AG04450 (cell line): Measurements from ENCODE around the gene CYP4F22. TPM values are rescaled to one million over a fixed set of nuclear protein-coding genes. Genes with fewer than 3 reads are reported as not detected.
"Not testable (repeated sequence)": the region's sequence is repeated elsewhere in the genome, so short reads cannot be mapped to it uniquely, and the experiment has no call there.

Experiments
- CTCF ChIA-PET: fragments of 300-600, 350-600 bp; formaldehyde crosslinking; extraction: SDS; loops from one replicate; lab custom pipeline; 2022; ENCODE audit warnings: antibody characterized with exemption, inconsistent platforms; lab: Charles Lee
- POLR2A ChIA-PET: fragments of 350-600 bp; formaldehyde crosslinking; extraction: SDS; loops from one replicate; lab custom pipeline; 2021; ENCODE audit warnings: antibody characterized with exemption, inconsistent platforms; lab: Yijun Ruan, JAX
- DNase-seq: peaks from one replicate; pipeline ENCODE4 v3.0.0-alpha.2; 2011; ENCODE audit warnings: low read depth, low spot score
- H3K27ac ChIP-seq: one replicate; pipeline ENCODE4 v1.5.1; 2012; ENCODE audit warnings: low read depth, low read length, control low read depth
- H3K27me3 ChIP-seq: one replicate; pipeline ENCODE4 v1.6.0; 2012; ENCODE audit warnings: low read length; ENCODE audit not compliant: control insufficient read depth, insufficient read depth
- H3K4me3 ChIP-seq: 2 replicates; pipeline ENCODE4 v1.5.1; 2011; ENCODE audit warnings: mild to moderate bottlenecking, low read depth, low read length, control low read depth
- H3K9me3 ChIP-seq: 2 replicates; pipeline ENCODE4 v1.5.1; 2012; ENCODE audit warnings: low read length; ENCODE audit not compliant: control insufficient read depth, insufficient read depth
- polyA plus RNA-seq: library from polyadenylated mRNA; depleted of rRNA; stranded (reverse); fragments of >200 nt; gene quantifications from 2 replicates; pipeline ENCODE4 v1.2.3, GENCODE V29; 2011; rRNA removed
- TF ChIP-seq, protein P1 (sequence below): IDR thresholded peaks from 2 replicates; pipeline ENCODE4 v1.5.1; 2011; ENCODE audit warnings: low read depth, low read length, control low read depth, inconsistent platforms

The CYP4F22 gene
- polyA plus RNA-seq, 1 experiment = not detected

- Histone ChIP-seq H3K27me3 (no peaks in the 10 kb centered on the region), H3K9me3 (no peaks in the 10 kb centered on the region), H3K27ac (no peak overlapping the region), H3K4me3 (no peak overlapping the region)
- TF ChIP-seq, protein P1, sequence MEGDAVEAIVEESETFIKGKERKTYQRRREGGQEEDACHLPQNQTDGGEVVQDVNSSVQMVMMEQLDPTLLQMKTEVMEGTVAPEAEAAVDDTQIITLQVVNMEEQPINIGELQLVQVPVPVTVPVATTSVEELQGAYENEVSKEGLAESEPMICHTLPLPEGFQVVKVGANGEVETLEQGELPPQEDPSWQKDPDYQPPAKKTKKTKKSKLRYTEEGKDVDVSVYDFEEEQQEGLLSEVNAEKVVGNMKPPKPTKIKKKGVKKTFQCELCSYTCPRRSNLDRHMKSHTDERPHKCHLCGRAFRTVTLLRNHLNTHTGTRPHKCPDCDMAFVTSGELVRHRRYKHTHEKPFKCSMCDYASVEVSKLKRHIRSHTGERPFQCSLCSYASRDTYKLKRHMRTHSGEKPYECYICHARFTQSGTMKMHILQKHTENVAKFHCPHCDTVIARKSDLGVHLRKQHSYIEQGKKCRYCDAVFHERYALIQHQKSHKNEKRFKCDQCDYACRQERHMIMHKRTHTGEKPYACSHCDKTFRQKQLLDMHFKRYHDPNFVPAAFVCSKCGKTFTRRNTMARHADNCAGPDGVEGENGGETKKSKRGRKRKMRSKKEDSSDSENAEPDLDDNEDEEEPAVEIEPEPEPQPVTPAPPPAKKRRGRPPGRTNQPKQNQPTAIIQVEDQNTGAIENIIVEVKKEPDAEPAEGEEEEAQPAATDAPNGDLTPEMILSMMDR = no peak
- ChIA-PET POLR2A (no interaction called here), CTCF (no interaction called here)
- no peak for DNase-seq
These were observed 81.6 kb downstream of the CYP4F22 start for GRCh38 chr19:15589760-15590451.

DNA sequence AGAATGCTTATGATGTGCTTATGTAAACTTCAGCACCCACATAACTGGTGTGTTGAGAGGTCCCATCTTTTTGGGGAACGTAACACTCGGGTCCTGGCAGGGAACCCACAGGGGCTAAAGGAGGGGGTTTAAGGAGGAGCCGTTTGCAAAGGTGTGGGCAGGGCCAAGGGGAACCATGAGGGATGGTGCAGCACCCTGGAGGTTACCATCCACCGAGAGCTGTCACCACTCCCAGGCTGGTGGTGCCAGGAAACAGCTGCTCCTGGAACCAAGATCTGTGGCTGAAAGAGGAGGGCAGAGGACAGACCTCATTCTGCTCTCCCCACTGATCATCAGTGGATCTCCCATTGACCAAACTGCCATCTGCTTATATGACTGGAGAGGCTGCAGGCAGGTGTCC lies 83.5 kb downstream of the CYP4F22 start:
- no peak overlapping the region for H3K27ac ChIP-seq
- H3K4me3 ChIP-seq = no peak overlapping the region
- H3K27me3 ChIP-seq = no peaks in the 10 kb centered on the region
- DNase-seq = no peak
- ChIA-PET POLR2A (no interaction called here), CTCF (no interaction called here)
- TF ChIP-seq, protein P1 = no peak
- H3K9me3 ChIP-seq = no peaks in the 10 kb centered on the region

- H3K4me3 ChIP-seq, H3K27ac ChIP-seq, H3K9me3 ChIP-seq, H3K27me3 ChIP-seq, CTCF ChIA-PET, POLR2A ChIA-PET, DNase-seq: not testable (repeated sequence)
These were observed 84.2 kb downstream of the CYP4F22 start for GRCh38 chr19:15592506-15592905.

DNA sequence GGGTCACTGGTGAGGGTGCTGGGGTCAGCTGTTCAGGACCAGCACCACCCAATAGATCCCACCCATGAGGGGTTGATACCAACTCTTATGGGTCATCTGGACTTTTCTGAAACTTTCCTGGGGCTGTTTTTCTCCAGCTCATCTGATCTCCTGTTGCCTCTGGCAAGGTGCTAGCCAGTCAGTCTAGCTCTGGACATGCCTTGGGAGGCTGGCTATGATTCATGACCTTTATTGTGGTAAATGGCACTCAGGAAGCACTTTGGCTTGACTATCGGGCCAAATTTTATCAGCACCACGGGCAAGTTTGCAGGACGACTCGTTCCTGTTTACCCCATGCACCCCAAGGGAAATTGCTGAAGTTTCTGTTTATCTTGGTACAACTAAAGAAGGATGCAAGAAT lies 85.4 kb downstream of the CYP4F22 start:
- H3K9me3 ChIP-seq, CTCF ChIA-PET, H3K4me3 ChIP-seq, DNase-seq, H3K27ac ChIP-seq, POLR2A ChIA-PET, H3K27me3 ChIP-seq: not testable (repeated sequence)

GRCh38 chr19:15595069-15595468 lies 86.7 kb downstream of the CYP4F22 start:
- TF ChIP-seq, protein P1 = no peak
- Histone ChIP-seq H3K9me3 (no peaks in the 10 kb centered on the region), H3K27ac (no peak overlapping the region), H3K4me3 (no peak overlapping the region), H3K27me3 (no peaks in the 10 kb centered on the region)
- ChIA-PET POLR2A (no interaction called here), CTCF (no interaction called here)
- DNase-seq = no peak

Other genes with a start within 250 kb of the CYP4F22 start
- gene BRD4, start 176.0 kb upstream of the CYP4F22 start, polyA plus RNA-seq = 7.8 and 11.5 TPM in 2 replicates
- 11.7 and 12.4 TPM in 2 replicates for gene AKAP8, start 128.7 kb upstream of the CYP4F22 start, polyA plus RNA-seq
- gene AKAP8L, start 89.5 kb upstream of the CYP4F22 start, polyA plus RNA-seq = 30.4 and 36.6 TPM in 2 replicates
- 5.8 and 9.1 TPM in 2 replicates for gene WIZ, start 58.6 kb upstream of the CYP4F22 start, polyA plus RNA-seq
- gene RASAL3, start 44.0 kb upstream of the CYP4F22 start, polyA plus RNA-seq = 0.04 and 0.21 TPM in 2 replicates
- not detected in 2 replicates for gene PGLYRP2, start 29.0 kb upstream of the CYP4F22 start, polyA plus RNA-seq
- gene CYP4F8, start 106.7 kb downstream of the CYP4F22 start, polyA plus RNA-seq = not detected in 2 replicates
- gene CYP4F3, start 132.4 kb downstream of the CYP4F22 start, polyA plus RNA-seq = 0.11 TPM in 1 of 2 replicates, not detected in the other
- not detected in 2 replicates for gene CYP4F12, start 164.6 kb downstream of the CYP4F22 start, polyA plus RNA-seq
- gene OR10H2, start 219.5 kb downstream of the CYP4F22 start, polyA plus RNA-seq = not detected in 2 replicates
- not detected in 2 replicates for gene OR10H3, start 229.5 kb downstream of the CYP4F22 start, polyA plus RNA-seq